ENCODE results near the gene MARF1.

MARF1 gene

DNA sequence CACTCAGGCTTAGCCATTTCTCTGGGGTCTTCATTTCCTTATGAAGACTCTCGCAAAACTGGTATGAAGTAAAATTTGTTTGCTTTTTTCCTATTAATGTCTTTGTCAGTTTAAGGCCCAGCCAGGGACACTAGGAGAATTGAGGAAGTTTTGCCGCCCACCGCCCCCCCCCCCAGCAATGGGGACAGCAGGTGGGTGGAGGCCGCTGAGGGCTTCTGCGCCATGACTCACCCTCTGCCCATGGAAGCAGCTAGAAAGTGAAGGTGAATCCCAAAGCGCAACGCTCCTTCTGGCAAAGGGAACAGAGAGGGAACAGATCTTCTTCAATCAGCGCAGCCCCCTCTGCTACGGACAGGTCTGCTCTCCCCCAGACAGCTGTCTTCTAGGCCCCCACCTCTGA is 49.7 kb downstream of the MARF1 start:
- no peak for DNase-seq (ENCODE audit: extremely low read depth, low read depth)
- TF ChIP-seq, protein P1, sequence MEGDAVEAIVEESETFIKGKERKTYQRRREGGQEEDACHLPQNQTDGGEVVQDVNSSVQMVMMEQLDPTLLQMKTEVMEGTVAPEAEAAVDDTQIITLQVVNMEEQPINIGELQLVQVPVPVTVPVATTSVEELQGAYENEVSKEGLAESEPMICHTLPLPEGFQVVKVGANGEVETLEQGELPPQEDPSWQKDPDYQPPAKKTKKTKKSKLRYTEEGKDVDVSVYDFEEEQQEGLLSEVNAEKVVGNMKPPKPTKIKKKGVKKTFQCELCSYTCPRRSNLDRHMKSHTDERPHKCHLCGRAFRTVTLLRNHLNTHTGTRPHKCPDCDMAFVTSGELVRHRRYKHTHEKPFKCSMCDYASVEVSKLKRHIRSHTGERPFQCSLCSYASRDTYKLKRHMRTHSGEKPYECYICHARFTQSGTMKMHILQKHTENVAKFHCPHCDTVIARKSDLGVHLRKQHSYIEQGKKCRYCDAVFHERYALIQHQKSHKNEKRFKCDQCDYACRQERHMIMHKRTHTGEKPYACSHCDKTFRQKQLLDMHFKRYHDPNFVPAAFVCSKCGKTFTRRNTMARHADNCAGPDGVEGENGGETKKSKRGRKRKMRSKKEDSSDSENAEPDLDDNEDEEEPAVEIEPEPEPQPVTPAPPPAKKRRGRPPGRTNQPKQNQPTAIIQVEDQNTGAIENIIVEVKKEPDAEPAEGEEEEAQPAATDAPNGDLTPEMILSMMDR (IDR thresholded peaks at IDR 0.05; ENCODE audit: low read depth, low read length), result no peak

DNA sequence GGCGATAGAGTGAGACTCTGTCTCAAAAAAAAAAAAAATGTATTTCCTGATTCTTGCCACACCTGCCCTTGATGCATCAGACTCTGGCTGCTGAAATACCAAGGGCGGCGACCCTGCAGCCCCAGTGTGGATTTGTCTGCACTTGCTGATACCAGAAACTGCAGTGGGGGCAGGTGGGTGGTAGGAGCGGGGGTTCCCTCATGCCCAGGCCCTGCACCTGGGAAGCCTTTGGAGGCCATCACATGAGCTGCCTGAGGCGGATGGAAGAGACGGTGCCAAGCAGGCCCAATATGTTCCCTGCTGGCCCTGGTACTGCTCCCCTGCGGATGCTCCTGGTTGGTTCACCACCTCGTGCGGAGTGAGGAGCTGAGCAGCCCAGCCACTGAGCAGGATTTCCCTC is 50.6 kb downstream of the MARF1 start:
- TF ChIP-seq, protein P1 (IDR thresholded peaks at IDR 0.05; ENCODE audit: low read depth, low read length), result no peak
- no peak for DNase-seq (ENCODE audit: extremely low read depth, low read depth)

DNA sequence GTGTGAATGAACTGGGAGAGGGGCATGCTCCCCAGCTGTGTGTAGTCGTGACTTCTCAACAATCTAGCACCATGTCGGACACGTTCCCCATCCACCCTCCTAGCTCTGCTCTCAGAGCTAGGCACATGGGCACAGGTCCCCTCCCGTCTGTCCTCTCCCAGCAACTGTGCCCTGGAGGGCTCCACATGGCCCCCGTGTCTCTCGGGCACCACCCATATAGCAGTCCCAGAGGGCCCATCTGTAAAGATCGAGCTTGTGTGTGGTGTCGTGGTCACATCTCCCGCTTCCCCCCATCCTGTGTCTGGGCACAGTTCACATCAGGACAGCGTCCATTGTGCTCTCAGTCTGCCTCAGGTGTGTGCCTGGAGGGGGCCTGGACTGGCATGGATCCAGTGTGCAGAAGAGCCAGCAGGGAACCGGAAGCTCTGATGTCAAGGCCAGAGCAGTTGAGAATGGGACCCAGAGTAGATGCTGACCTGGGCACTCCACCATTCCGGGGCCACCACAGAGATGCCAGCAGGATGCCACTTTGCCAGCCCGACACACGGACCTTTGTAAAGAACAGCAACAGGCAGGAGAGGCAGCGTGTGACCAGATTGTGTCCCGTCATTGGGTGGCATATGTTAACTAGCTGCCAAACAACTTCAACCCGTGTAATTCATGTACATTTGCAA is 55.7 kb downstream of the MARF1 start:
- TF ChIP-seq, protein P1 (IDR thresholded peaks at IDR 0.05; ENCODE audit: low read depth, low read length), result no peak
- DNase-seq (ENCODE audit: extremely low read depth, low read depth), result no peak

DNA sequence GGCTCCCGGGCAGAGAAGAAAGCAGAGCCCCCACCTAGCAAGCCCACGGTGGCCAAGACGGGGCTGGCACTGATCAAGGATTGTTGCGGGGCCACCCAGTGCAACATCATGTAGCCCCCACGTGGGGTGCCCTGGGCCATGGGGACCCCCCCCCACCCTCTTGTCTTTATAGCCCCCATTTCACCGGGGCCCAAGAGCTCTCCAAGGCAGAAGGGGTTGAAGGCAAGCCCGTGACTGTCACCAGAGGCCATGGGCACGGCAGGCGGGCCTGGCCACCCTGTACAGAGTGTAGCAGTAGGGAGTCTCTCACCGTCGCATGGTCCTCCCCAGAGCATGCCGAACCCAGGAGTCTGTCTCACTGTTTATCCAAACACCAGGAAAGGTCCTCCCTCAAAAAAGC is 56.2 kb downstream of the MARF1 start:
- TF ChIP-seq, protein P1 (IDR thresholded peaks at IDR 0.05; ENCODE audit: low read depth, low read length), result no peak
- DNase-seq (ENCODE audit: extremely low read depth, low read depth), result no peak

DNA sequence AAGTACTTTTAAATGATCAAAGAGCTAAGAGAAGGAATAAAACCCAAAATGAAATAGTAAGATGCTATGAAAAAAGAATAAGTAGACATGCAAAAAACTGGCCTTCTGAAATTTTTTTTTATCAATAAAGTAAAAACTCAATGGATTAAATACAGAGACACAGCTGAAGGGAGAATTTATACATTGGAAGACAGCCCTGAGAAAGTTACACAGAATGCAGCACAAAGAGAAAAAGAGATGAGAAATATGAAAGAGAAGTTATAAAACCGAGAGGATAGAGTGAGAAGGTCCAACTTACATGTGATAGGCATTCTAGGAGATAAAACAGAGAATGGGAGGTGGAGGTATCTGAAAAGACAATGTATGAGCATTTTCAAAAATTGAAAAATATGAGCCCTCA is 57.0 kb downstream of the MARF1 start:
- DNase-seq (ENCODE audit: extremely low read depth, low read depth), result no peak
- TF ChIP-seq, protein P1 (IDR thresholded peaks at IDR 0.05; ENCODE audit: low read depth, low read length), result no peak

DNA sequence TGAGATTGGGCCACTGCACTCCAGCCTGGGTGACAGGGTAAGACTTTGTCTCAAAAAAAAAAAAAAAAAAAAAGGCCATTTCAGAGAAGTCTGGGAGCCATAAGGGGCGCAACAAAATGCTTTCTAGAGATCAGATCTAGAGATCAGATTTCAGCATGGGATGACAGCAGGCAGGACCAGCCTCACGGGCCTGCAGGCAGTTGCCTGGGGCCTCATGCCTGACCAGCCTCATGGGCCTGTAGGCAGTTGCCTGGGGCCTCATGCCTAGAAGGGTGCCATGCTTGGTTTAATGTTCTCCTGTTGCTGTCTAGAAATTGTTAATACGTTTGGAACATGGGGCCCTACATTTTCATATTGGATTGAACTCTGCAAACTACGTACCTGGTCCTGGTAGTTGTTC is 59.4 kb downstream of the MARF1 start:
- TF ChIP-seq, protein P1 (IDR thresholded peaks at IDR 0.05; ENCODE audit: low read depth, low read length), result no peak
- no peak for DNase-seq (ENCODE audit: extremely low read depth, low read depth)

DNA sequence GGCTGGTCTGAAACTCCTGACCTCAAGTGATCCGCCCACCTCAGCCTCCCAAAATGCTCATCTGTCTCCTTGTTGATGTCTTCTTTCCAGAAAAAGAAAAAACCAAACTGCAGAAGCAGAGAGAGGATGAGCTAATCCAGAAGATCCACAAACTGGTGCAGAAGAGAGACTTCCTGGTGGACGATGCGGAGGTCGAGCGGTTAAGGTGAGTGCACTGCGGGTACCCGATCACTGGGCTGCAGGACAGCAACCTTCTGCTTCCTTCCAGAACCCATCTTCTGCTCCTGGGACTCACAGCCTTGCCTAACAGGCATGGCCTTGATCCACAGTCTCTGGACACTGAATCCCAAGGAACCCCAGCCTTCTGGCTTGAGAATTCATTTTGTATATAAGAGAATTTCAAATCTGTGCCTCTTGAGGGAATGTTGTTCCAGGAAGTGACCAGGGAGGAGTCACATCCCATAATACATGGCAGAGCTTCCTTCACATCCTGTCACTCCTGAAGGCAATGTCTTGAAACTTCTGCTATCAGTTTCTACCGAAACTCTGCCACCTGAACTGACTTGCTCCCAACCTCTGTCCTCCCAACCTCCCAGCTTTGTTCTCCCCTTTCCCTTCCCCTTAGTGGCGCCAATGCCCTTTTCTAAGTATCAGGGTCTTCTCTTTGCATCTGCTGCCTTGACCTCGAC is 61.7 kb downstream of the MARF1 start:
- no peak for DNase-seq (ENCODE audit: extremely low read depth, low read depth)
- TF ChIP-seq, protein P1 (IDR thresholded peaks at IDR 0.05; ENCODE audit: low read depth, low read length), result no peak

Measured in AG09319 (cell line).